HG02588 (cell line): ENCODE data around the gene MOV10L1.
"Not testable (repeated sequence)": the region's sequence is repeated elsewhere in the genome, so short reads cannot be mapped to it uniquely, and the experiment has no call there.

Experiments
- ATAC-seq: cut with Tn5 transposase; IDR thresholded peaks from one replicate; pipeline ENCODE4 v1.9.1; 2021; ENCODE audit warnings: mild to moderate bottlenecking, moderate library complexity; ENCODE audit not compliant: unreplicated experiment

Gene MOV10L1

GRCh38 chr22:50131894-50132293 is 42.1 kb downstream of the MOV10L1 start:
- no peak for ATAC-seq

- ATAC-seq, result no peak
These were observed 44.7 kb downstream of the MOV10L1 start for GRCh38 chr22:50134481-50134880.

- ATAC-seq, result no peak
These were observed 46.8 kb downstream of the MOV10L1 start for GRCh38 chr22:50136581-50137015.

GRCh38 chr22:50137277-50137676 is 47.5 kb downstream of the MOV10L1 start:
- not testable (repeated sequence) for ATAC-seq

DNA sequence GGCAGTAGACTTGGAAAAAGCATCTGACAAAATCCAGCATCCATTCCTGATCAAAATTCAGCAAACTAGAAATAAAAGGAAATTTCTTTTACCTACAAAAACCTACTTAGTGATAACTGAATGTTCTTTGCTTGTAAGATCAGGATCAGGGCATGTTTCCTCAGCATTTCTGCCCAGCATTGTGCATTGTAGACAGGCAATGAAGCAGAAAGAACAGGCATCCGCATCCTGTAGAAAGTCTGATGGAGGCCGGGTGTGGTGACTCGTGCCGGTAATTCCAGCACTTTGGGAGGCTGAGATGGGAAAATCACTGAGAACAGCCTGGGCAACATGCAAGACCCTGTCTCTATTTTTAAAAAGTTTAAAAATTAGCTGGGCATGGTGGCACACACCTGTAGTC is 48.2 kb downstream of the MOV10L1 start:
- ATAC-seq, result no peak

GRCh38 chr22:50138988-50139387 is 49.2 kb downstream of the MOV10L1 start:
- no peak for ATAC-seq

GRCh38 chr22:50139843-50140415 is 50.1 kb downstream of the MOV10L1 start:
- ATAC-seq, result no peak

- ATAC-seq, result no peak
These were observed 50.8 kb downstream of the MOV10L1 start for GRCh38 chr22:50140615-50141014.

- ATAC-seq, result no peak
These were observed 51.7 kb downstream of the MOV10L1 start for GRCh38 chr22:50141462-50141861.

GRCh38 chr22:50141891-50142363 is 52.1 kb downstream of the MOV10L1 start:
- no peak for ATAC-seq

DNA sequence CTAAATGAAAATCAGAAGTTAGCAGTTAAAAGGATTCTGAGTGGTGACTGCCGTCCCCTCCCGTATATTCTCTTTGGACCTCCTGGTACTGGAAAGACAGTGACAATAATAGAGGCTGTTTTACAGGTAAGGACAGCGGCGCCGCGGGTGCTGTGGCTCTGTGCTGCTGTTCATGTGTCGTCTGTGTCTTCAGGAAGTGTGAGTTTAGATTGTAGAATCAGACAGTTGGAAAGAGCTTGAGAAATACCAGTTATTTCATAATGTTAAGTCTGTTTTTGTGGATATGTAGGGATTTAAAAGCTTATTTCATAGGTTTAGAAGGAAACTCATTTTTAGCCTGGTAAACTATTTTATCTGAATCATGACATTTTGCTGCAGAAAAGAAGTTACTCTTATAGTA is 53.3 kb downstream of the MOV10L1 start:
- no peak for ATAC-seq

- ATAC-seq, result no peak
These were observed 54.3 kb downstream of the MOV10L1 start for GRCh38 chr22:50144005-50144614.

DNA sequence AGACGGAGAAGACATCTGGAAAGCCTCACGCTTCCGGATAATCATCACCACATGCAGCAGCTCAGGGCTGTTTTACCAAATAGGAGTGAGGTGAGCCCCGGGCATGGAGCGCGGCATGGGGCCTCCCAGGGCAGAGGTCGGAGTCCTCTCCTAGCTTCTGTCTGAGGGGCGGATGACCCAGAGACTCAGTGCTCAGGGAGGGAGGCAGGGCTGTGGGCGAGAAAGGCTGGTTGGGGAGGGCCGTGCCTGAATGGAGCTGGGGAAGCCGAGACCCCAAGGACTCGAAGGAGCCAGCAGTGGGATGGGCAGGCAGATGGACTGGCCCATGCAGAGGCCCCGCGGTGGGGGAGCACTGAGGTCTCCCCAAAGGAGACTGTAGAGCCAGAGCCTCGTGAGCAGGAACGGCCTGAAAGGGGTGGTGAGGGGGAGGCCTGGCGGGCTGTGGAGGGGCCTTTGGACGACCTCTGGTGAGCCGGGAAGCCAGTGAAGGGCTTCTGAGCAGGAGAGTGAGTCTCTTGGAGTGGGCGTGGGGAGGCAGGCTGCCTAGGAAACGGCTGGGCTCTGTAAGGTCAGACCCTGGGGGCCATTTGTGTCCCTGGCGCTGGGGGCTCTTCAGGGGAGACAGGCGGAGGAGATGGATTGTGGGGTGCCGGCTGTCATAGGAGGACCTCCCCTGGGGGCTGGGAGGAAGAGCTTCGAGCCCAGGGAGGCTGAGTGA is 56.1 kb downstream of the MOV10L1 start:
- no peak for ATAC-seq

DNA sequence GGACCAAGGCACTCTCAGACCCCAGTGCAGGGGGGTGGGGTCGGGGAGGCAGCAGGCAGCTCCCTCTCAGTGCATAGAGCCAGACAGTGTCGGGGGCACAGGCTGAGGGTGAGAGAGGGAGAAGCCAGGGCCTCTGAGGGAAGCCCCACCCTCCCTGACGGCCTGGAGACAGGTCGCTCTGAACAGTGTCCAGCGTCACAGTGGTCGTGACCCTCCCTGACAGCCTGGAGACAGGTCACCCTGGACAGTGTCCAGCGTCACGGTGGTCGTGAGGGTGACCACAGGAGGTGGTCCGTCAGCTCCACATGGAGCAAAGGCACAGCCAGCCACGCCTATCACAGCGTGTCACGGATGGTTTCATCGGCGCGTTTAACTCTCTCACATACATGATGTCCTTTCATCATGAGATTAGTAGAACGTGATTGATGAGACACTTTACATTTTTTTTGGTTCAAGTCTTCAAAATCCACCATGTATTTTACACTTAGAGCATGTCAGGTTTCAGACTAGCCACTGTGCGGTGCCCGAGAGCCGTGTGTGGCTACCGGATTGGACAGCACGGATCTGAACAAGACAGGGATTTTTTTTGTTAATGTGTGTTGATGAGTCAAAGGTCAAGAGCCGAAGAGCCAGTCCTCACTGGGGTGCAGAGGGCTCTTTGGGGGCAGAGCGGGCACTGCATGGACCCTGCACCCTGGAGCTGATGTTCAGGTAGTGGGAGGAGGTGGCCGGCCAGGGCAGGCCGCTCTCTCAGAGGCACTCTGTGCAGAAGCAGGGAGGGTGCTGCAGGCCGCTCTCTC is 56.8 kb downstream of the MOV10L1 start:
- ATAC-seq, result no peak

DNA sequence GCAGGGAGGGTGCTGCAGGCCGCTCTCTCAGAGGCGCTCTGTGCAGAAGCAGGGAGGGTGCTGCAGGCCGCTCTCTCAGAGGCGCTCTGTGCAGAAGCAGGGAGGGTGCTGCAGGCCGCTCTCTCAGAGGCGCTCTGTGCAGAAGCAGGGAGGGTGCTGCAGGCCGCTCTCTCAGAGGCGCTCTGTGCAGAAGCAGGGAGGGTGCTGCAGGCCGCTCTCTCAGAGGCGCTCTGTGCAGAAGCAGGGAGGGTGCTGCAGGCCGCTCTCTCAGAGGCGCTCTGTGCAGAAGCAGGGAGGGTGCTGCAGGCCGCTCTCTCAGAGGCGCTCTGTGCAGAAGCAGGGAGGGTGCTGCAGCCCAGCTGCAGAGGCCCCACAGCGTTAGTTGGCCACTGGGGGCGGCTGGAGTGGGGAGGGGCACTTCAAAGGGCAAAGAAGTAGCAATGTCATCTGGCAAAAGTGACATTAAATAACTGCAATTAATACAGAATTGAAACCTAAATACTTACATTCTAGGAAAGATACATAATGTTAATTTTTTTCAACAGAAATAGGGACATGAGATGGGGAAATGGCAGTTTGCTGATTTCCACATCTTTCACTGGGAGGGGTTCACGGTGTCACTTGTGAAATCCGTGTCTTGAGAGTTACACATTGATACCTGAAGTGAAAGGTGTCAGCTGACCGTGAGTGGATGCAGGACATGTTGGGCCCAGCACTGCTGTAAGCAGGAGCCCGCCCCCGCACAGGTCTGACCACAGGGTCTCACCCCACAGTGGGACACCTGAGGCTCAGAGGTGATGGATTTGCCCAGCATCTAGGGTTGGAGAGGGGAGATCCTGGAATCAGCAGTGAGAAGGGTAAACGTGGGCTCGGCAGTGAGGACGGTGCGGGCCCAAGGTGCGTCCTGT is 57.7 kb downstream of the MOV10L1 start:
- ATAC-seq, result not testable (repeated sequence)

- no peak for ATAC-seq
These were observed 58.3 kb downstream of the MOV10L1 start for GRCh38 chr22:50148166-50148500.

GRCh38 chr22:50148991-50149721 is 59.4 kb downstream of the MOV10L1 start:
- ATAC-seq, result no peak

DNA sequence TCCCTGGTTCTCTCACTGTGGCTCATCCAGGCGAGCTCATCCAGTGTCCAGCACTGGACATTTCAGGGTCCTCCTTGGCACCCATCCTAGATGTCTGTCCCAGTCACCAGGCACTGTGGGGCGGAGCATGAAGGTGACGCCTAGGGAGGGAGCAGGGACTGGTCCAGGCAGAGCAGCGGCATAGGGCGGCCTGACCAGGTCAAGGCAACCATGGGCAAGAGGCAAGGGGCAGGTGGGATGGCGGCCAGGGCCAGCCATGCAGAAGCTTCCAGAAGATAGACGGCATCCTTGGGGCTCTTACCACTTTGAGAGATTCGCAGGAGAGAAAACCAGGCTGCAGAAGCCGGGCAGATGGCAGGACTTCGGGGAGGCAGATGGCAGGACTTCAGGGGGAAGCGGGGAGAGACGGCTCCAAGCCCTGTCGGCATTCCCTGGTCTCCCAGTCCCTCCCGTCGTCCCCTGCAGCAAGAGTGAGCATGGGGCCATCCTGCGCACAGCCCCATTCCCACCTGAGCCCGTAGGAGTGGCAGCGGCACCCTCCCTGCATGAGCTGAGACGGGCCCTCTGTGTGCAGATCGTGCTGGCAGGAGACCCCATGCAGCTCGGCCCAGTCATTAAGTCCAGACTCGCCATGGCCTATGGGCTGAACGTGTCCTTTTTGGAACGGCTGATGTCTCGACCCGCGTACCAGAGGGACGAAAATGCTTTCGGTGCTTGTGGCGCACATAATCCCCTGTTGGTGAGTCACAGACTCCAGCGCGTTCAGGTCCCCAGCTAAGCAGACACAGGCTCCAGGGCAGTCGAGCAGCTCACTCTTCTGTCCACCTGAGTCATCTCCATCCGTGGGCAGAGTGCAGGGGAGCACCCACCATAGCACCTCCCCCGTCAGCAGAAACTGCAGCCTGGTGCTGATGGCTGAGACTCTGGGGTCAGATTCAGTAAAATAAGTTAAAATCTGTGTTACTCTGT is 60.6 kb downstream of the MOV10L1 start:
- ATAC-seq, result no peak
